ENCODE results near the gene OTUD1.

OTUD1 gene

GRCh38 chr10:23432166-23432565 is 6.7 kb upstream of the OTUD1 start:
- DNase-seq, result no peak

GRCh38 chr10:23432639-23433038 is 6.2 kb upstream of the OTUD1 start:
- peak; percentile 79 to 85 for DNase-seq

GRCh38 chr10:23433701-23434100 is 5.2 kb upstream of the OTUD1 start:
- no peak for DNase-seq

GRCh38 chr10:23435378-23435777 is 3.5 kb upstream of the OTUD1 start:
- no peak for DNase-seq

- DNase-seq, result no peak
Measured at GRCh38 chr10:23436983-23437382, 1.9 kb upstream of the OTUD1 start.

- no peak for DNase-seq
Measured at GRCh38 chr10:23437963-23438546, 820 bp upstream of the OTUD1 start.

- no peak for DNase-seq
Measured at GRCh38 chr10:23439452-23439960, 631 bp downstream of the OTUD1 start.

- DNase-seq, result peak in 1 of 2 experiments; percentile 20
Measured at GRCh38 chr10:23439961-23440889, 1.4 kb downstream of the OTUD1 start.

- no peak for DNase-seq
Measured at GRCh38 chr10:23441251-23441650, 2.4 kb downstream of the OTUD1 start.

GRCh38 chr10:23442936-23443335 is 4.1 kb downstream of the OTUD1 start:
- no peak for DNase-seq

- DNase-seq, result no peak
Measured at GRCh38 chr10:23445591-23445990, 6.7 kb downstream of the OTUD1 start.

GRCh38 chr10:23448323-23448722 is 9.4 kb downstream of the OTUD1 start:
- no peak for DNase-seq

GRCh38 chr10:23448802-23449570 is 10.1 kb downstream of the OTUD1 start:
- peak; percentile 44 to 65 for DNase-seq

GRCh38 chr10:23452033-23452655 is 13.3 kb downstream of the OTUD1 start:
- no peak for DNase-seq

GRCh38 chr10:23453465-23453864 is 14.6 kb downstream of the OTUD1 start:
- no peak for DNase-seq

- DNase-seq, result no peak
Measured at GRCh38 chr10:23457632-23458417, 18.9 kb downstream of the OTUD1 start.

- DNase-seq, result no peak
Measured at GRCh38 chr10:23459308-23459939, 20.5 kb downstream of the OTUD1 start.

- no peak for DNase-seq
Measured at GRCh38 chr10:23461557-23461956, 22.7 kb downstream of the OTUD1 start.

- DNase-seq, result no peak
Measured at GRCh38 chr10:23467012-23467411, 28.1 kb downstream of the OTUD1 start.

- no peak for DNase-seq
Measured at GRCh38 chr10:23467548-23467947, 28.7 kb downstream of the OTUD1 start.

GRCh38 chr10:23469596-23470237 is 30.8 kb downstream of the OTUD1 start:
- no peak for DNase-seq

All from AML-193 (cell line).